K562 (cell line): Measurements from ENCODE around the gene ANKS1B. TPM values are rescaled to one million over a fixed set of nuclear protein-coding genes. Genes with fewer than 3 reads are reported as not detected.
A peak's percentile ranks its signal among the peaks of the same experiment; 100 is the strongest.

Experiments
- ATAC-seq: fragments of 200-7000 bp; cut with Tn5 transposase; 3 replicates; pipeline ENCODE4 v1.9.1; 2020; ENCODE audit warnings: moderate library complexity
- BruUV-seq: library from RNA; stranded (reverse); fragments of 400-500 nt; replicated peaks from 2 replicates; lab custom pipeline; 2021; lab: Mats Ljungman, UMichigan
- CTCF ChIA-PET: fragments of 300-600 bp; formaldehyde crosslinking; extraction: SDS; loops from one replicate; lab custom pipeline; 2021; ENCODE audit warnings: low intra/inter-chr PET ratio; lab: Yijun Ruan, JAX
- POLR2A ChIA-PET: fragments of 300-600, 350-650 bp; sonication (Branson Sonifier 250); formaldehyde crosslinking; extraction: SDS; loops from one replicate; lab custom pipeline; 2021; ENCODE audit warnings: antibody characterized with exemption, inconsistent platforms; lab: Yijun Ruan, JAX
- DNase-seq, 4 experiments: peaks; one replicate each; pipeline versions ENCODE4 v3.0.0 to v3.0.0-alpha.2; 2011 to 2018; ENCODE audit warnings: low spot score in 3 of 4, mixed read lengths in 3 of 4; ENCODE audit errors: extremely low read depth in 1 of 4
- FAIRE-seq: peaks from 2 replicates; lab custom pipeline; 2011; peaks lifted over from hg19 to GRCh38; lab: Jason Lieb, UNC
- H2AFZ ChIP-seq: 2 replicates; pipeline ENCODE4 v1.6.0; 2011; ENCODE audit warnings: low read depth, low read length, control low read depth, inconsistent platforms
- H3K27ac ChIP-seq: fragments of 200-600 bp; 3 replicates; pipeline ENCODE4 v1.8.0; 2011; ENCODE audit warnings: low read depth, mild to moderate bottlenecking, control low read depth, inconsistent platforms, low read length, moderate library complexity, mixed read lengths; ENCODE audit errors: extremely low read depth
- H3K27me3 ChIP-seq, 2 experiments: fragments of 300-600 bp in 1 of 2; 2 replicates in 1 of 2; 3 replicates in 1 of 2; pipeline versions ENCODE4 v1.6.0 to v1.8.0; 2011; ENCODE audit warnings: inconsistent platforms in 2 of 2, low read length in 2 of 2, mild to moderate bottlenecking in 1 of 2, mixed read lengths in 1 of 2, moderate library complexity in 1 of 2; ENCODE audit not compliant: control insufficient read depth in 2 of 2, insufficient read depth in 2 of 2
- H3K36me3 ChIP-seq: fragments of 300-600 bp; 3 replicates; pipeline ENCODE4 v1.8.0; 2011; ENCODE audit warnings: mild to moderate bottlenecking, low read length, inconsistent platforms; ENCODE audit not compliant: control insufficient read depth, insufficient read depth
- H3K4me1 ChIP-seq, 2 experiments: fragments of 200-600 bp in 1 of 2; replicated peaks in 1 of 2; 2 replicates in 1 of 2; 3 replicates in 1 of 2; pipeline versions ENCODE4 v1.5.1 to v1.8.0; 2011; ENCODE audit warnings: inconsistent platforms in 2 of 2, low read length in 2 of 2, mild to moderate bottlenecking in 1 of 2, mixed read lengths in 1 of 2, moderate library complexity in 1 of 2; ENCODE audit not compliant: control insufficient read depth in 2 of 2, insufficient read depth in 2 of 2
- H3K4me2 ChIP-seq: 2 replicates; pipeline ENCODE4 v1.6.1; 2011; ENCODE audit warnings: low read length, control low read depth, inconsistent platforms, mixed read lengths; ENCODE audit not compliant: insufficient read depth
- H3K4me3 ChIP-seq: fragments of 200-600 bp; sonication (generic), shearing (Covaris generic); 2 replicates; pipeline ENCODE4 v1.5.1; 2016; ENCODE audit warnings: control low read depth, inconsistent platforms
- H3K79me2 ChIP-seq: fragments of 200-600 bp; 3 replicates; pipeline ENCODE4 v1.8.0; 2011; ENCODE audit warnings: low read length, inconsistent platforms; ENCODE audit not compliant: control insufficient read depth, insufficient read depth
- H3K9ac ChIP-seq, 2 experiments: 2 replicates each; pipeline versions ENCODE4 v1.6.0 to v1.6.1; 2011; ENCODE audit warnings: low read depth in 2 of 2, low read length in 2 of 2, control low read depth in 1 of 2, inconsistent platforms in 1 of 2, mild to moderate bottlenecking in 1 of 2, mixed read lengths in 1 of 2; ENCODE audit not compliant: insufficient read depth in 1 of 2
- H3K9me1 ChIP-seq: one replicate; pipeline ENCODE4 v1.6.0; 2011; ENCODE audit warnings: inconsistent platforms, mild to moderate bottlenecking, low read length, moderate library complexity; ENCODE audit not compliant: control insufficient read depth, insufficient read depth
- H3K9me3 ChIP-seq: replicated peaks from 2 replicates; pipeline ENCODE4 v1.5.1; 2011; ENCODE audit warnings: low read depth, low read length, inconsistent platforms; ENCODE audit not compliant: control insufficient read depth, insufficient read depth
- H4K20me1 ChIP-seq: replicated peaks from 2 replicates; pipeline ENCODE4 v1.6.1; 2011; ENCODE audit warnings: low read length, inconsistent platforms, mixed read lengths; ENCODE audit not compliant: control insufficient read depth, insufficient read depth
- MCM5 ChIP-seq: fragments of 450-650 bp; IDR thresholded peaks from 2 replicates; pipeline ENCODE4 v1.6.1; 2016; ENCODE audit warnings: low read depth
- WGBS: fragments of 100-300 bp; shearing (Covaris generic); methylation state at CpG from one replicate; pipeline ENCODE4 v1.1.6; 2016; ENCODE audit warnings: low coverage, mixed read lengths; ENCODE audit not compliant: insufficient coverage; ENCODE audit errors: missing lambda C conversion rate; 5-methylcytosine and 5-hydroxymethylcytosine counted together
- in situ Hi-C: fragments of 300-500 bp; cut with MboI; formaldehyde crosslinking; loops from 4 replicates; pipeline ENCODE4 v1.15.0; 2018; ENCODE audit warnings: inconsistent platforms, mixed read lengths
- intact Hi-C: fragments of 100-400 bp; cut with micrococcal nuclease; formaldehyde crosslinking; loops from 2 replicates; pipeline ENCODE4 v1.14.2; 2022
- polyA plus RNA-seq, 8 experiments: library from polyadenylated mRNA; depleted of rRNA in 4 of 8; stranded (reverse) in 5 of 8; unstranded in 3 of 8; fragments of >200 nt; fragmentation: Nextera tagmentation in 2 of 8; fragmentation: Illumina TruSeq in 1 of 8; extraction: Ambion mirVana in 2 of 8; extraction: Trizol in 1 of 8; gene quantifications; 2 replicates each; pipeline versions ENCODE4 v1.2.1 to v1.2.3, GENCODE V29; 2011 to 2014; ENCODE audit warnings: inconsistent platforms in 1 of 8, missing spikeins in 1 of 8
- total RNA-seq, 7 experiments: library from RNA; depleted of rRNA in 6 of 7; stranded (reverse); fragments of >200 nt in 6 of 7; fragmentation: Illumina TruSeq in 2 of 7; extraction: Trizol in 2 of 7; gene quantifications; 2 replicates each; pipeline versions ENCODE4 v1.2.1 to v1.2.3, GENCODE V29; 2011 to 2021; ENCODE audit warnings: low replicate concordance in 1 of 7
- TF ChIP-seq, protein P1 (sequence below): IDR thresholded peaks from 3 replicates; pipeline ENCODE4 v1.6.1; 2011; ENCODE audit warnings: borderline replicate concordance, mild to moderate bottlenecking; ENCODE audit not compliant: insufficient read length, insufficient read depth
- TF ChIP-seq, protein P2 (sequence below): fragments of 450-650 bp; IDR thresholded peaks from 2 replicates; pipeline ENCODE4 v1.6.1; 2016; ENCODE audit warnings: antibody characterized with exemption
- TF ChIP-seq, protein P3 (sequence below): fragments of 250-450 bp; sonication (Bioruptor Pico); IDR thresholded peaks from 2 replicates; pipeline ENCODE4 v1.5.0; 2021; ENCODE audit warnings: mild to moderate bottlenecking, moderate library complexity

Gene ANKS1B
- total and polyA plus RNA-seq, 9 of the 15 experiments (the other 6 are each of a cell fraction or from before 2014, with no cell fraction given): 0.04 to 0.47 (median 0.28) TPM; not detected in 4

DNA sequence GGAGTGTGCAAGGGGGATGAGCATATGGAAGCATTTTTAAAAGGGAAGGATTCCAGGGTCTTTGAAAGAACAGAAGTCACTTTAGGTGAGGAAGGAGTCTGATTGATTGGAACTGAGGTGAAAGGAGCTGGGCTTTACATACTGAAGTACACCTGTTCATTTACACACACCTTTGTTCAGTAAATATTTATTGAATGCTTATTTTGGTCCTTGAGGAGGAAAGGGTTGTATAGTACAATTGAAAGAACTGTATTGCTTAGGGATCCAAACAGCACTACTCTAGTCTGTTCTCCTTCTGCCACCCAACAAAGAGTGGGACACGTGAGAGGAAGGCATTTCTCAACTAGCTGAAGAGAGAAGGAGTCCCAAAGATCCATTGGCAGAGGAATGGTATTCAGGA, 1275.7 kb downstream of the ANKS1B start:
- no peak for TF ChIP-seq MCM5
- TF ChIP-seq, protein P1, sequence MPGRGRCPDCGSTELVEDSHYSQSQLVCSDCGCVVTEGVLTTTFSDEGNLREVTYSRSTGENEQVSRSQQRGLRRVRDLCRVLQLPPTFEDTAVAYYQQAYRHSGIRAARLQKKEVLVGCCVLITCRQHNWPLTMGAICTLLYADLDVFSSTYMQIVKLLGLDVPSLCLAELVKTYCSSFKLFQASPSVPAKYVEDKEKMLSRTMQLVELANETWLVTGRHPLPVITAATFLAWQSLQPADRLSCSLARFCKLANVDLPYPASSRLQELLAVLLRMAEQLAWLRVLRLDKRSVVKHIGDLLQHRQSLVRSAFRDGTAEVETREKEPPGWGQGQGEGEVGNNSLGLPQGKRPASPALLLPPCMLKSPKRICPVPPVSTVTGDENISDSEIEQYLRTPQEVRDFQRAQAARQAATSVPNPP: no peak
- TF ChIP-seq, protein P2, sequence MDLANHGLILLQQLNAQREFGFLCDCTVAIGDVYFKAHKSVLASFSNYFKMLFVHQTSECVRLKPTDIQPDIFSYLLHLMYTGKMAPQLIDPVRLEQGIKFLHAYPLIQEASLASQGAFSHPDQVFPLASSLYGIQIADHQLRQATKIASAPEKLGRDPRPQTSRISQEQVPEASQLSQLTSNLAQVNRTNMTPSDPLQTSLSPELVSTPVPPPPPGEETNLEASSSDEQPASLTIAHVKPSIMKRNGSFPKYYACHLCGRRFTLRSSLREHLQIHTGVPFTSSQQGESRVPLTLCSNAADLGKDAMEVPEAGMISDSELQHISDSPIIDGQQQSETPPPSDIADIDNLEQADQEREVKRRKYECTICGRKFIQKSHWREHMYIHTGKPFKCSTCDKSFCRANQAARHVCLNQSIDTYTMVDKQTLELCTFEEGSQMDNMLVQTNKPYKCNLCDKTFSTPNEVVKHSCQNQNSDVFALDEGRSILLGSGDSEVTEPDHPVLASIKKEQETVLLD: no peak
- TF ChIP-seq, protein P3, sequence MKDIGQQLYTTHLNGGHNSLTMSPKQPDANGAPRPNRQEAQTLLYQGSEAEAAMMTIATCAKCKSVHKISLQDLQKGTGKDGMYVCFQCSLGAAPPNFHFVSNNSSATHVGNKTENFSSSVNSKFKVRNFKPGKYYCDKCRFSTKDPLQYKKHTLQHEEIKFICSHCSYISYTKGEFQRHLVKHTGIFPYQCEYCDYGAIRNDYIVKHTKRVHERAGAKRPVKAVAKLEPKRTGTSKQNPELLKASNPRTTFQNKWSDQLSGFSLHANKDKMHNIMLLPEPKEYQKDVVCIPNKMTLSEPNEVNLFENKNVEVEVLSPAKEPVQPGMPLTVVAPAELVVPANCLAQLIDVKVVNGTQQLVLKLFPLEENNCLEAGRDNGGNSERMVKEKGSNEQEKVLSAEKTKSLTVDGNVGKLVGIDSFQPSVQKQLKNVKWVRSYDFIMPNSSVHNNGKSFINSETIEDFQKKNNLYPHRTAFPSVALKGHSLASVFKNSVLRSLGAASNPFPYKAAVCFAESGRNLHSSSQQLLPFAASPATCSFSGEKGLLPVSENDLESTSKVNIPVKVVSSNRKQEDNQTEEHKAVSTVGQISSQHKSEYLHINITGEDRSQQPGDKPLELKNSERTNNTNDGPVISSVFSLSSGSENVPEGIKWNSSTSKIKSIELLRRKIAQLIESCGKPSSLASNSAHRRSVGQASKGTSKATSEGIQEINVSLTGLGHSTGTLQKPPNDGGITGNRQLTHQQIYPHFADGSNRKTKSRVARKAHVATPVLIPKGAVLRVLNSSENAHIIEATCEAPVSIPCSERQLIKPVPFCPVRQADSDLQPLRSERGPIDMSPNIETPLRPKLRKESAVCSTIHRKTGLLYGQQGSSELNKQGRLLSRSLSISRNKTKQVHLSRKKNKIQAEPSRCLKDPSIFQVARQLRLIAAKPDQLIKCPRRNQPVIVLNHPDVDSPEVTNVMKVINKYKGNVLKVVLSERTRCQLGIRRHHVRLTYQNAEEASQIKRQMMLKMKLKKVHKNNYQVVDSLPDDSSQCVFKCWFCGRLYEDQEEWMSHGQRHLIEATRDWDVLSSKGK (CRISPR knock-in tag): no peak
- Histone ChIP-seq H3K9ac (no peak overlapping the region), H3K4me1 (no peaks in the 10 kb centered on the region), H3K27me3 (no peaks in the 10 kb centered on the region), H3K36me3 (peaks cover 5% of the 10 kb centered on the region; the same call in 1 of the 3 replicates), H3K9me1 (no peaks in the 10 kb centered on the region), H3K79me2 (no peaks in the 10 kb centered on the region), H3K27ac (no peak overlapping the region), H3K9me3 (no peaks in the 10 kb centered on the region), H3K4me2 (no peak overlapping the region), H2AFZ (no peak overlapping the region), H3K4me3 (no peak overlapping the region), H4K20me1 (no peaks in the 10 kb centered on the region)
- CTCF ChIA-PET: no interaction called here
- BruUV-seq: no TSS peak
- intact Hi-C loops: no loop called here
- FAIRE-seq (peak; percentile 42), DNase-seq (no peak), ATAC-seq (no peak)
- POLR2A ChIA-PET: no interaction called here
- 14% methylated on average over 1 of the region's 1 CpG for WGBS
- in situ Hi-C loops: no loop called here
